CD4-positive, alpha-beta T cell treated with Interleukin-1 beta for 1 hour (primary cell): Measurements from ENCODE around the gene PLEKHA1.

Experiments used
- DNase-seq, 2 donors: peaks; one replicate each; pipeline ENCODE4 v3.0.0-alpha.2; 2020 to 2022

PLEKHA1 gene

GRCh38 chr10:122374237-122374858 lies at the start of gene PLEKHA1:
PLEKHA1 (plus strand) TSS chr10:122374708; CDS start chr10:122393201, 18,493 bp downstream.
- DNase-seq, result peak; percentile 94 to 95

- no peak for DNase-seq
These were observed 49.3 kb upstream of the PLEKHA1 start for GRCh38 chr10:122325235-122325634.

- DNase-seq, result no peak
These were observed 48.1 kb upstream of the PLEKHA1 start for GRCh38 chr10:122326385-122326784.

- no peak for DNase-seq
These were observed 47.7 kb upstream of the PLEKHA1 start for GRCh38 chr10:122326806-122327205.

- no peak for DNase-seq
These were observed 47.0 kb upstream of the PLEKHA1 start for GRCh38 chr10:122327237-122328206.

GRCh38 chr10:122328676-122329075 lies 45.8 kb upstream of the PLEKHA1 start:
- DNase-seq, result no peak

- no peak for DNase-seq
These were observed 45.1 kb upstream of the PLEKHA1 start for GRCh38 chr10:122329416-122329815.

GRCh38 chr10:122331100-122331499 lies 43.4 kb upstream of the PLEKHA1 start:
- DNase-seq, result no peak

GRCh38 chr10:122331615-122332446 lies 42.7 kb upstream of the PLEKHA1 start:
- DNase-seq, result no peak

- DNase-seq, result no peak
These were observed 41.5 kb upstream of the PLEKHA1 start for GRCh38 chr10:122333037-122333436.

GRCh38 chr10:122336332-122336731 lies 38.2 kb upstream of the PLEKHA1 start:
- no peak for DNase-seq

GRCh38 chr10:122336961-122337360 lies 37.5 kb upstream of the PLEKHA1 start:
- no peak for DNase-seq

GRCh38 chr10:122338609-122339441 lies 35.7 kb upstream of the PLEKHA1 start:
- no peak for DNase-seq

GRCh38 chr10:122341141-122341810 lies 33.2 kb upstream of the PLEKHA1 start:
- DNase-seq, result no peak

GRCh38 chr10:122342293-122343134 lies 32.0 kb upstream of the PLEKHA1 start:
- DNase-seq, result peak; percentile 54 to 75

- no peak for DNase-seq
These were observed 31.2 kb upstream of the PLEKHA1 start for GRCh38 chr10:122343135-122343800.

- DNase-seq, result no peak
These were observed 30.6 kb upstream of the PLEKHA1 start for GRCh38 chr10:122343936-122344335.

- no peak for DNase-seq
These were observed 29.7 kb upstream of the PLEKHA1 start for GRCh38 chr10:122344741-122345258.

- DNase-seq, result no peak
These were observed 28.1 kb upstream of the PLEKHA1 start for GRCh38 chr10:122346326-122346950.
